Lung (tissue), 12 donors: Measurements from ENCODE around the gene MRPS12. TPM values are rescaled to one million over a fixed set of nuclear protein-coding genes. Genes with fewer than 3 reads are reported as not detected.

Experiments used
- ATAC-seq: fragments of 200-7000 bp; cut with Tn5 transposase; one replicate; pipeline ENCODE4 v1.9.1; 2020; ENCODE audit warnings: moderate number of reproducible peaks; ENCODE audit not compliant: insufficient read depth, low FRiP score
- DNase-seq, 3 donors: peaks; one replicate each; pipeline ENCODE4 v3.0.0-alpha.2; 2013 to 2017
- H3K27ac ChIP-seq, 2 donors: one replicate each; pipeline ENCODE4 v1.5.1; 2013; ENCODE audit warnings: mild to moderate bottlenecking in 2 of 2, moderate library complexity in 2 of 2, control low read depth in 1 of 2, inconsistent platforms in 1 of 2, low read depth in 1 of 2, low read length in 1 of 2
- H3K27me3 ChIP-seq, 3 donors: one replicate each; pipeline ENCODE4 v1.5.1; 2013; ENCODE audit warnings: low read length in 2 of 3; ENCODE audit not compliant: control insufficient read depth in 3 of 3, insufficient read depth in 3 of 3
- H3K36me3 ChIP-seq, 4 donors: one replicate each; pipeline ENCODE4 v1.5.1; 2013; ENCODE audit warnings: low read length in 4 of 4, mild to moderate bottlenecking in 1 of 4, moderate library complexity in 1 of 4; ENCODE audit not compliant: control insufficient read depth in 4 of 4, insufficient read depth in 4 of 4
- H3K4me1 ChIP-seq, 5 donors: one replicate each; pipeline ENCODE4 v1.5.1; 2013; ENCODE audit warnings: low read length in 5 of 5, mild to moderate bottlenecking in 2 of 5, moderate library complexity in 1 of 5; ENCODE audit not compliant: control insufficient read depth in 5 of 5, insufficient read depth in 5 of 5
- H3K4me3 ChIP-seq: one replicate; pipeline ENCODE4 v1.5.1; 2013; ENCODE audit warnings: mild to moderate bottlenecking, control low read depth, moderate library complexity
- H3K9ac ChIP-seq, 2 donors: one replicate each; pipeline ENCODE4 v1.5.1; 2013; ENCODE audit warnings: low read length in 2 of 2, control low read depth in 1 of 2; ENCODE audit not compliant: insufficient read depth in 1 of 2
- H3K9me3 ChIP-seq, 4 donors: one replicate each; pipeline ENCODE4 v1.5.1; 2013; ENCODE audit warnings: low read length in 3 of 4, mild to moderate bottlenecking in 1 of 4, moderate library complexity in 1 of 4; ENCODE audit not compliant: control insufficient read depth in 4 of 4, insufficient read depth in 3 of 4
- CTCF ChIP-seq: IDR thresholded peaks from 2 replicates; pipeline ENCODE4 v1.5.1; 2012; ENCODE audit warnings: mild to moderate bottlenecking; ENCODE audit errors: control extremely low read depth, extremely low read depth
- WGBS, 2 donors: extraction: QIAGEN DNeasy Blood & Tissue Kit; methylation state at CpG; one replicate each; pipeline ENCODE4 v1.1.7; 2013; 5-methylcytosine and 5-hydroxymethylcytosine counted together
- polyA plus RNA-seq, 2 donors: library from polyadenylated mRNA; stranded (reverse); fragments of 200-250 nt; gene quantifications; one replicate each; pipeline ENCODE4 v1.2.1, GENCODE V29; 2013
- total RNA-seq, 2 donors: library from RNA; depleted of rRNA in 1 of 2; stranded (reverse); fragments of >200 nt in 1 of 2; gene quantifications; one replicate each; pipeline ENCODE4 v1.2.1, GENCODE V29; 2014 to 2021
- donor health status: control.
- donor health status: control.
- donor health status: Bipolar disorder and iron deficiency.
- donor health status: healthy.
- donor health status: DM: yes; HTN: yes; CAD: no.

MRPS12 gene
- total and polyA plus RNA-seq, 4 donors = 10.7 to 63.5 (median 36.8) TPM

GRCh38 chr19:38892841-38893240 is 37.9 kb upstream of the MRPS12 start:
- 75 to 88% methylated on average over 5 of the region's 5 CpGs for WGBS, 2 donors

GRCh38 chr19:38893341-38893771 is 37.4 kb upstream of the MRPS12 start:
- Histone ChIP-seq H3K4me1 (peaks cover 0 to 16% (median 7%) of the 10 kb centered on the region in 5 donors), H3K36me3 (peaks cover 0 to 33% (median 18%) of the 10 kb centered on the region in 4 donors), H3K9ac (no peak overlapping the region), H3K27me3 (no peaks in the 10 kb centered on the region), H3K4me3 (no peak overlapping the region), H3K27ac (peak overlapping the region in 1 of 2 donors; percentile 30), H3K9me3 (peaks cover 0 to 2% (median 0%) of the 10 kb centered on the region in 4 donors)
- ATAC-seq = no peak
- no peak for TF ChIP-seq CTCF
- WGBS, 2 donors = 59 to 91% methylated on average over 14 of the region's 14 CpGs
- DNase-seq = no peak

More at GRCh38 chr19:38892841-38893240, 37.9 kb upstream of the MRPS12 start:
- no peak overlapping the region for H3K9ac ChIP-seq
- DNase-seq (no peak), ATAC-seq (no peak)
- H3K36me3 ChIP-seq = peaks cover 0 to 35% (median 20%) of the 10 kb centered on the region in 4 donors
- H3K27ac ChIP-seq = no peak overlapping the region
- no peaks in the 10 kb centered on the region for H3K27me3 ChIP-seq
- peaks cover 0 to 12% (median 2%) of the 10 kb centered on the region in 5 donors for H3K4me1 ChIP-seq
- no peak for TF ChIP-seq CTCF
- H3K9me3 ChIP-seq = peaks cover 0 to 2% (median 0%) of the 10 kb centered on the region in 4 donors
- no peak overlapping the region for H3K4me3 ChIP-seq

GRCh38 chr19:38894968-38895367 is 35.8 kb upstream of the MRPS12 start:
- H3K9me3 ChIP-seq = no peaks in the 10 kb centered on the region
- 50 to 51% methylated on average over 9 of the region's 9 CpGs for WGBS, 2 donors
- peak overlapping the region in 1 of 2 donors; percentile 17 for H3K27ac ChIP-seq
- TF ChIP-seq CTCF = no peak
- H3K9ac ChIP-seq = no peak overlapping the region
- ATAC-seq = no peak
- H3K36me3 ChIP-seq = peaks cover 0 to 18% (median 7%) of the 10 kb centered on the region in 4 donors
- no peak for DNase-seq
- H3K4me1 ChIP-seq = peaks cover 0 to 16% (median 9%) of the 10 kb centered on the region in 5 donors
- no peaks in the 10 kb centered on the region for H3K27me3 ChIP-seq
- no peak overlapping the region for H3K4me3 ChIP-seq
